BE2C (cell line): Measurements from ENCODE around the gene SMIM24.

Source experiments
- DNase-seq: peaks from one replicate; pipeline ENCODE4 v3.0.0-alpha.2; 2020
- H3K27me3 ChIP-seq: fragments of 250-450 bp; sonication (Bioruptor Pico); 2 replicates; pipeline ENCODE4 v1.5.1; 2020; ENCODE audit warnings: mild to moderate bottlenecking
- H3K36me3 ChIP-seq: fragments of 250-450 bp; sonication (Bioruptor Pico); 2 replicates; pipeline ENCODE4 v1.5.1; 2020; ENCODE audit warnings: mild to moderate bottlenecking
- H3K4me1 ChIP-seq: fragments of 250-450 bp; sonication (Bioruptor Pico); 2 replicates; pipeline ENCODE4 v1.5.1; 2020
- H3K4me3 ChIP-seq: 2 replicates; pipeline ENCODE4 v1.5.1; 2011; ENCODE audit warnings: low read depth, low read length
- H3K9me3 ChIP-seq: fragments of 250-450 bp; sonication (Bioruptor Pico); 2 replicates; pipeline ENCODE4 v1.5.1; 2020
- CTCF ChIP-seq: IDR thresholded peaks from 2 replicates; pipeline ENCODE4 v1.5.1; 2012; ENCODE audit warnings: mild to moderate bottlenecking, low read depth, low read length

The SMIM24 gene

GRCh38 chr19:3442487-3443071 is 37.7 kb downstream of the SMIM24 start:
- Histone ChIP-seq H3K9me3 (no peaks in the 10 kb centered on the region), H3K4me3 (no peak overlapping the region), H3K36me3 (peaks cover 22% of the 10 kb centered on the region), H3K27me3 (no peaks in the 10 kb centered on the region), H3K4me1 (peaks cover 10% of the 10 kb centered on the region)
- no peak for TF ChIP-seq CTCF
- no peak for DNase-seq

- no peak for TF ChIP-seq CTCF
- Histone ChIP-seq H3K9me3 (no peaks in the 10 kb centered on the region), H3K4me1 (peaks cover 10% of the 10 kb centered on the region), H3K27me3 (no peaks in the 10 kb centered on the region), H3K36me3 (peaks cover 22% of the 10 kb centered on the region), H3K4me3 (no peak overlapping the region)
- DNase-seq, result no peak
Measured at GRCh38 chr19:3441986-3442329, 38.4 kb downstream of the SMIM24 start.

GRCh38 chr19:3441089-3441985 is 39.0 kb downstream of the SMIM24 start:
- Histone ChIP-seq H3K27me3 (no peaks in the 10 kb centered on the region), H3K4me3 (no peak overlapping the region), H3K36me3 (peaks cover 27% of the 10 kb centered on the region), H3K4me1 (peaks cover 10% of the 10 kb centered on the region), H3K9me3 (no peaks in the 10 kb centered on the region)
- TF ChIP-seq CTCF, result no peak
- peak; percentile 69 for DNase-seq

- no peaks in the 10 kb centered on the region for H3K9me3 ChIP-seq
- H3K36me3 ChIP-seq, result peaks cover 18% of the 10 kb centered on the region
- DNase-seq, result peak; percentile 64
- H3K4me1 ChIP-seq, result peaks cover 10% of the 10 kb centered on the region
- H3K4me3 ChIP-seq, result no peak overlapping the region
- no peaks in the 10 kb centered on the region for H3K27me3 ChIP-seq
- peak; percentile 63 for TF ChIP-seq CTCF
Measured at GRCh38 chr19:3440082-3440481, 40.2 kb downstream of the SMIM24 start.

GRCh38 chr19:3434630-3435553 is 45.4 kb downstream of the SMIM24 start:
- H3K27me3 ChIP-seq, result no peaks in the 10 kb centered on the region
- H3K4me1 ChIP-seq, result 0 out of 2 replicates have a peak, but pooled peaks cover under 1% of the 10 kb centered on the region
- no peak for TF ChIP-seq CTCF
- H3K9me3 ChIP-seq, result no peaks in the 10 kb centered on the region
- H3K36me3 ChIP-seq, result peaks cover 20% of the 10 kb centered on the region
- peak overlapping the region; percentile 74 for H3K4me3 ChIP-seq
- DNase-seq, result peak; percentile 98
